ENCODE data around the gene MEX3B.
A peak's percentile ranks its signal among the peaks of the same experiment; 100 is the strongest.

MEX3B gene

GRCh38 chr15:82046666-82047452 is 1.0 kb upstream of the MEX3B start:
- DNase-seq (ENCODE audit: low read depth, low spot score), result peak; percentile 33
- POLR2A ChIA-PET, result interaction anchor here (1.0 to 1.3 kb wide), 5 partner anchors 54 to 159 kb away, joined by 3 to 5 read pairs (median 4); no protein-coding TSS in a partner anchor
- CTCF ChIA-PET, result interaction anchor here (0.6 to 3.8 kb wide), 11 partner anchors 9 to 566 kb away, joined by 3 to 12 read pairs (median 4); no protein-coding TSS in a partner anchor
- peak; percentile 92 for TF ChIP-seq CTCF (IDR thresholded peaks at IDR 0.05; ENCODE audit: insufficient read depth, low read length, missing control alignments)
- H3K4me3 ChIP-seq (ENCODE audit: low read depth, low read length), result peak overlapping the region; percentile 86

- ChIA-PET POLR2A (interaction anchor here (0.6 to 1.7 kb wide), 7 partner anchors 36 to 217 kb away, joined by 3 to 5 read pairs (median 3); partner anchors contain the start of genes EFL1 and SAXO2), CTCF (interaction anchor here (0.8 kb wide), 1 partner anchor 63 kb away, joined by 3 read pairs; no protein-coding TSS in a partner anchor)
- peak overlapping the region; percentile 86 for H3K4me3 ChIP-seq (ENCODE audit: low read depth, low read length)
- TF ChIP-seq CTCF (IDR thresholded peaks at IDR 0.05; ENCODE audit: insufficient read depth, low read length, missing control alignments), result no peak
- DNase-seq (ENCODE audit: low read depth, low spot score), result no peak
Measured at GRCh38 chr15:82045179-82045891, 483 bp downstream of the MEX3B start.

- no peak for TF ChIP-seq CTCF (IDR thresholded peaks at IDR 0.05; ENCODE audit: insufficient read depth, low read length, missing control alignments)
- POLR2A ChIA-PET, result interaction anchor here (1.0 to 1.7 kb wide), 2 partner anchors 88 to 218 kb away, joined by 3 to 5 read pairs; partner anchors contain the start of genes EFL1 and SAXO2
- peak overlapping the region; percentile 86 for H3K4me3 ChIP-seq (ENCODE audit: low read depth, low read length)
- DNase-seq (ENCODE audit: low read depth, low spot score), result peak; percentile 36
- CTCF ChIA-PET, result interaction anchor here (1.0 to 2.1 kb wide), 4 partner anchors 10 to 563 kb away, joined by 5 to 10 read pairs (median 6); no protein-coding TSS in a partner anchor
Measured at GRCh38 chr15:82044373-82045178, 1.2 kb downstream of the MEX3B start.

GRCh38 chr15:82043796-82044372 is 1.9 kb downstream of the MEX3B start:
- CTCF ChIA-PET, result interaction anchor here (0.7 to 2.7 kb wide), 8 partner anchors 9 to 564 kb away, joined by 3 to 16 read pairs (median 6); no protein-coding TSS in a partner anchor
- H3K4me3 ChIP-seq (ENCODE audit: low read depth, low read length), result peak overlapping the region; percentile 86
- TF ChIP-seq CTCF (IDR thresholded peaks at IDR 0.05; ENCODE audit: insufficient read depth, low read length, missing control alignments), result no peak
- no peak for DNase-seq (ENCODE audit: low read depth, low spot score)
- POLR2A ChIA-PET, result no interaction called here

- CTCF ChIA-PET, result interaction anchor here (0.7 to 2.7 kb wide), 8 partner anchors 8 to 563 kb away, joined by 3 to 16 read pairs (median 6); no protein-coding TSS in a partner anchor
- POLR2A ChIA-PET, result no interaction called here
- peak; percentile 0 for TF ChIP-seq CTCF (IDR thresholded peaks at IDR 0.05; ENCODE audit: insufficient read depth, low read length, missing control alignments)
- H3K4me3 ChIP-seq (ENCODE audit: low read depth, low read length), result peak overlapping the region; percentile 86
- no peak for DNase-seq (ENCODE audit: low read depth, low spot score)
Measured at GRCh38 chr15:82043130-82043673, 2.6 kb downstream of the MEX3B start.

All from AG04449 (cell line).